ENCODE measurements around the gene HIPK1. TPM values are rescaled to one million over a fixed set of nuclear protein-coding genes. Genes with fewer than 3 reads are reported as not detected.

HIPK1 gene
- total RNA-seq, 1 donor from 2014 or later, result 12.7 TPM

GRCh38 chr1:113950908-113951307 is 21.8 kb downstream of the HIPK1 start:
- no peak for DNase-seq (ENCODE audit: low read depth)
- no peak overlapping the region for H3K4me3 ChIP-seq (ENCODE audit: low read depth, low read length)
- TF ChIP-seq CTCF (conservative IDR thresholded peaks at IDR 0.05; ENCODE audit: low read depth, low read length), result no peak

GRCh38 chr1:113951719-113952118 is 22.6 kb downstream of the HIPK1 start:
- TF ChIP-seq CTCF (conservative IDR thresholded peaks at IDR 0.05; ENCODE audit: low read depth, low read length), result no peak
- no peak for DNase-seq (ENCODE audit: low read depth)
- H3K4me3 ChIP-seq (ENCODE audit: low read depth, low read length), result no peak overlapping the region

- no peak for TF ChIP-seq CTCF (conservative IDR thresholded peaks at IDR 0.05; ENCODE audit: low read depth, low read length)
- no peak overlapping the region for H3K4me3 ChIP-seq (ENCODE audit: low read depth, low read length)
- no peak for DNase-seq (ENCODE audit: low read depth)
Measured at GRCh38 chr1:113957984-113958383, 28.9 kb downstream of the HIPK1 start.

GRCh38 chr1:113958691-113959090 is 29.6 kb downstream of the HIPK1 start:
- no peak for TF ChIP-seq CTCF (conservative IDR thresholded peaks at IDR 0.05; ENCODE audit: low read depth, low read length)
- DNase-seq (ENCODE audit: low read depth), result no peak
- no peak overlapping the region for H3K4me3 ChIP-seq (ENCODE audit: low read depth, low read length)

- H3K4me3 ChIP-seq (ENCODE audit: low read depth, low read length), result no peak overlapping the region
- peak; percentile 44 for TF ChIP-seq CTCF (conservative IDR thresholded peaks at IDR 0.05; ENCODE audit: low read depth, low read length)
- no peak for DNase-seq (ENCODE audit: low read depth)
Measured at GRCh38 chr1:113963281-113963906, 34.3 kb downstream of the HIPK1 start.

GRCh38 chr1:113965703-113966412 is 36.7 kb downstream of the HIPK1 start:
- no peak overlapping the region for H3K4me3 ChIP-seq (ENCODE audit: low read depth, low read length)
- no peak for TF ChIP-seq CTCF (conservative IDR thresholded peaks at IDR 0.05; ENCODE audit: low read depth, low read length)
- no peak for DNase-seq (ENCODE audit: low read depth)

- no peak for DNase-seq (ENCODE audit: low read depth)
- TF ChIP-seq CTCF (conservative IDR thresholded peaks at IDR 0.05; ENCODE audit: low read depth, low read length), result no peak
Measured at GRCh38 chr1:113972954-113973353, 43.8 kb downstream of the HIPK1 start.

More at GRCh38 chr1:113972954-113973353, 43.8 kb downstream of the HIPK1 start:
- no peak overlapping the region for H3K4me3 ChIP-seq (ENCODE audit: low read depth, low read length)

Measured in epithelial cell of proximal tubule (primary cell).